Measurements from ENCODE around the gene FEV.

GRCh38 chr2:219032051-219032745 is 47.2 kb upstream of the FEV start:
- TF ChIP-seq, protein P1, sequence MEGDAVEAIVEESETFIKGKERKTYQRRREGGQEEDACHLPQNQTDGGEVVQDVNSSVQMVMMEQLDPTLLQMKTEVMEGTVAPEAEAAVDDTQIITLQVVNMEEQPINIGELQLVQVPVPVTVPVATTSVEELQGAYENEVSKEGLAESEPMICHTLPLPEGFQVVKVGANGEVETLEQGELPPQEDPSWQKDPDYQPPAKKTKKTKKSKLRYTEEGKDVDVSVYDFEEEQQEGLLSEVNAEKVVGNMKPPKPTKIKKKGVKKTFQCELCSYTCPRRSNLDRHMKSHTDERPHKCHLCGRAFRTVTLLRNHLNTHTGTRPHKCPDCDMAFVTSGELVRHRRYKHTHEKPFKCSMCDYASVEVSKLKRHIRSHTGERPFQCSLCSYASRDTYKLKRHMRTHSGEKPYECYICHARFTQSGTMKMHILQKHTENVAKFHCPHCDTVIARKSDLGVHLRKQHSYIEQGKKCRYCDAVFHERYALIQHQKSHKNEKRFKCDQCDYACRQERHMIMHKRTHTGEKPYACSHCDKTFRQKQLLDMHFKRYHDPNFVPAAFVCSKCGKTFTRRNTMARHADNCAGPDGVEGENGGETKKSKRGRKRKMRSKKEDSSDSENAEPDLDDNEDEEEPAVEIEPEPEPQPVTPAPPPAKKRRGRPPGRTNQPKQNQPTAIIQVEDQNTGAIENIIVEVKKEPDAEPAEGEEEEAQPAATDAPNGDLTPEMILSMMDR (IDR thresholded peaks at IDR 0.05), result no peak
- TF ChIP-seq POLR2A (IDR thresholded peaks at IDR 0.05), result no peak

All from esophagus squamous epithelium (tissue), 4 donors.